HG03045 (cell line): ENCODE results near the gene BTN1A1.
A peak's percentile ranks its signal among the peaks of the same experiment; 100 is the strongest.
"Not testable (repeated sequence)": the region's sequence is repeated elsewhere in the genome, so short reads cannot be mapped to it uniquely, and the experiment has no call there.

Experiments
- ATAC-seq: cut with Tn5 transposase; IDR thresholded peaks from one replicate; pipeline ENCODE4 v1.9.1; 2021; ENCODE audit warnings: mild to moderate bottlenecking, moderate library complexity; ENCODE audit not compliant: unreplicated experiment

Gene BTN1A1, protein sequence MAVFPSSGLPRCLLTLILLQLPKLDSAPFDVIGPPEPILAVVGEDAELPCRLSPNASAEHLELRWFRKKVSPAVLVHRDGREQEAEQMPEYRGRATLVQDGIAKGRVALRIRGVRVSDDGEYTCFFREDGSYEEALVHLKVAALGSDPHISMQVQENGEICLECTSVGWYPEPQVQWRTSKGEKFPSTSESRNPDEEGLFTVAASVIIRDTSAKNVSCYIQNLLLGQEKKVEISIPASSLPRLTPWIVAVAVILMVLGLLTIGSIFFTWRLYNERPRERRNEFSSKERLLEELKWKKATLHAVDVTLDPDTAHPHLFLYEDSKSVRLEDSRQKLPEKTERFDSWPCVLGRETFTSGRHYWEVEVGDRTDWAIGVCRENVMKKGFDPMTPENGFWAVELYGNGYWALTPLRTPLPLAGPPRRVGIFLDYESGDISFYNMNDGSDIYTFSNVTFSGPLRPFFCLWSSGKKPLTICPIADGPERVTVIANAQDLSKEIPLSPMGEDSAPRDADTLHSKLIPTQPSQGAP

DNA sequence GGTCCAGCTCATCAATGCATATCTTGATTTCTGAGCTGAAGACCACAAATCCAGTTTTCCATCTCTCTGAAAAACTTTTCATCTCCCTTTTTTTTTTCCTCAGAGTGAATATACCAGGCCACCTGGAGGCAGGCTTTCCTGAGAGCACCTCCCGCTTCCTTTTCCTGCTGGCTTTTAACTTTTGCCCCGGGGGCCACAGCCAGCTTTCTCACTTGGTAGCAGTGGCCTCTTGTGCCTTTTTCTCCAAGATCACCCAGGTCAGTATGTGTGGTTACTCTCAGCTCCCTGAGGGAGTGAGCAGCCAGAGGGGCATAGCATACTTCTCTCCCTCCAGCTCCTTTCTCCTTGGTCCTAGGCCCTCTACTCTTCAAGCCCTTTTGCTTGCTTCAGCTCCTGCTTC is at the start of gene BTN1A1:
TSS of gene BTN1A1 (plus strand) at position 202 of the 400 bp plus-strand sequence. CDS start 984 bp downstream, outside the sequence.
- no peak for ATAC-seq

DNA sequence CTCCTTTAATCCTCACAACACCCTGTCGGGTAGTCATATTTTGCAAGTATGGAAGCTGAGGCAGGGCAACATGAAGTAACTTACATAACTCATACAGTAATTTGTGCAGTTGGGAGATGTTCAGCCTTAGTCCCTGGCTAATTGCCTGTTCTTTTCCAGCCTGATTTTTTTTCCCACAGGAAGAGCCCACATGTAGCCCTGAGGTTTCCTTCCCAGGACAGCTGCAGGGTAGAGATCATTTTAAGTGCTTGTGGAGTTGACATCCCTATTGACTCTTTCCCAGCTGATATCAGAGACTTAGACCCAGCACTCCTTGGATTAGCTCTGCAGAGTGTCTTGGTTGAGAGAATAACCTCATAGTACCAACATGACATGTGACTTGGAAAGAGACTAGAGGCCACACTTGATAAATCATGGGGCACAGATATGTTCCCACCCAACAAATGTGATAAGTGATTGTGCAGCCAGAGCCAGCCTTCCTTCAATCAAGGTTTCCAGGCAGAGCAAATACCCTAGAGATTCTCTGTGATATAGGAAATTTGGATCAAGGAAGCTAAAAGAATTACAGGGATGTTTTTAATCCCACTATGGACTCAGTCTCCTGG is 47.4 kb upstream of the BTN1A1 start:
- ATAC-seq, result no peak

DNA sequence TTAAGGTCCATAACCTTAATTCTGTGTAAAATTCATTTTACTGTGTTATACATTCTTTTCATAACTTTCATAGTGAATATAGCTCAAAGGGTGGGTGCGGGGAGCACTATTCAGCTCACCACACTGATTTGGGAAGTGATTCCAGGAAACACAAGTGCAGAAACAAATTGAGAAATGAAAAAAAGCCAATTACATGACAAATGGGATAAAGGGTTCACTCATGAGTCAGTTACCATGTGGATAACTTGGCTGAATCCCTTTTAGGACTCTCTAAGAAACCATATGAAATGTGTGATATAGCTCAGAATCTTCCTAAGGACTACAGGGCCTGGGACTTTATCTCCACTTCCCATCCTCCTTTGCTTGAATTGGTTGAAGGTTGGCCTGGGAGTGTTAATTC is 45.5 kb upstream of the BTN1A1 start:
- no peak for ATAC-seq

DNA sequence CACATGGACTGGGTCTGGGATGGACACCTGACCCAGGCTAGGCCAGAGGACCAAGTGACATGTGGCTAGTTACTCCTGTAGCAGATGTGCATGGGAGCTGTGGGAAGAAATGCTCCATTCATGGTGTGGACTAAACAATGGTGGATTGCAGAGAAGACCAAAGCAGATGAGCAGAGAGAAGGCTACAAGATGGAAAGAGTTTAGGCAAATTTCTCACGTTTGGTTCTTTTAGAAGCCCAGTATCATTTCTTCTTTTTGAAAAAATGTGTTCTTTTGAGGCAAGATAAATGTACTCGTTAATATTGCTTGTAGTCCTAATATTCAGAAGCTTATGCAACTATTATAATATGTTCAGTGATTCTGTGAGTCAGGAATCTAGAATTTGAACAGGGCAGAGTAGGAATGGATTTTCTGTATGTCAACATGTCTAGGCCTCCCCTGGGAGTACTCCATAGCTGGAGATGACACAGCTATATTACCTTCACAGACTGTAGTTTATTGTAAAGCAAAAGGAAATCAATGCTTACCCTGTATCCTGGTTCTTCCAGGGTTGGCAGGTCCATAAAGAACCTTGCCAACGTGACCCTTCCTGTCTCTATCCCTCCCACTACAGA is 44.6 kb upstream of the BTN1A1 start:
- ATAC-seq, result no peak

DNA sequence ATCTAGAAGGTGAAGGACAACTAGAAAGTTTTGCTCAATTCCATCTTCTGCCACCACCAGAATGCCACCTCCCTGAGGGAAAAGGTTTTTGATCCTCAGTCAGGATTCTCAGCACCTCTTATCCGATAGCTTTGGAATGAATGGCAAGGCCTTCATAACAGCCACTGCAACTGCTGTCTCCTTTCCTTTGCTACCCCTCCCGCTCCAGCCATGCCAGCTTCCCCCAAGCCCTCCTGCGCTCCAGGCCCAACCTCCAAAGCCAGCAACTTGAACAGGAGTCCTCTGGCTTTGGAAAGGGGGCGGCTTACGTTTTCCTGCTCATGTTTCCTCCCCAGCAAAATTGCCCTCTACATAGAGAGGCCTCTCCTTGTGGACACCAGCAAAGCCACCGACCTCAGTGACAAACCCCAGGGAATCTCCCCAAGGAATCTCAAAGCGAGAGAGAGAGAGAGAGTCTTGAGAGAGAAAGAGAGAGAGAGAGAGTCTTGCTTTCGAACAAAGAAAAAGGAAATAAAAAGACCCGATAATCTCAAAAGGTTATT is 42.8 kb upstream of the BTN1A1 start:
- peak; percentile 16 for ATAC-seq

DNA sequence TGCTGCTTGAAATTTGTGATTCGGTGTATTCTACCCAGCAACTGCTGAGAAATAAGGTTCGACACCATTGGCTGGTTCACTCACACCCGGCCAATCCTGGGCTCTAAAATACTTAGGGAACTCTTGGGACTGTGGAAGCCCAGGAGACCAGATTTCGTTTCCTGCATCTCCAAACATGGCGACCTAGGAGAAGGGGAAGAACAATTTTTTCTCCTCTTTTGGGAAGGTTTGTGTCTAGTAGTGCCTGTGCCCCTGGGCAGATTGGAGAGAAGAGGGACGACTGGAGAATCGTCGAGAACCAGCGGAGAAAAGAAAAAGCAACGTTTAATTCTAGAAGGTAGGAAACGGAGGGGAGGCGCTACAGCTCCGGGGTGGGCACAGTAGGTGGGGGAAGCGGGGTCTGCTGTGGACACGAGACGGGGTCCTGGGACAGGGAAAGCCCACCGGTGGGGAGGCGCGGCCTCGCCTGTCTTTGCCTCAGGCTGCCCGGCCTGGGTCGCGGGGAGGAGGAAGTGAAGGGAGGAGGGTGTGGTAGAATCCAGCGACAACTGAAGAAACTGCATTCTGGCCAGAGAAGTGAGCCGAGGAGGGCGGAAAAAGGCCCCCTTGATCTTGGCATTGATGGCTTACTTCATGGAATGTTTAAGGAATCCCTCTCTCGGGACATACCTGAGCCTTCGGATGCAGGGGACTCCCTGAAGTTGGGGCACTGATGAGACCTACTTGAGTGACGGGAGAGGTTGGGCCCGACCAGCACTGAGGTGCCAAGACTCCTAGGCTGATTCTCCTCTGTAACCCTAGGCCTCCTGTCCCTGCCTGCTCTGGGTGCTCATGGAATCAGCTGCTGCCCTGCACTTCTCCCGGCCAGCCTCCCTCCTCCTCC is 42.1 kb upstream of the BTN1A1 start, which contains the start of gene BTN2A1:
TSS of gene BTN2A1 (plus strand) at position 150 of the 883 bp plus-strand sequence. CDS start at position 832, 682 bp downstream.
- ATAC-seq, result peak; percentile 97

DNA sequence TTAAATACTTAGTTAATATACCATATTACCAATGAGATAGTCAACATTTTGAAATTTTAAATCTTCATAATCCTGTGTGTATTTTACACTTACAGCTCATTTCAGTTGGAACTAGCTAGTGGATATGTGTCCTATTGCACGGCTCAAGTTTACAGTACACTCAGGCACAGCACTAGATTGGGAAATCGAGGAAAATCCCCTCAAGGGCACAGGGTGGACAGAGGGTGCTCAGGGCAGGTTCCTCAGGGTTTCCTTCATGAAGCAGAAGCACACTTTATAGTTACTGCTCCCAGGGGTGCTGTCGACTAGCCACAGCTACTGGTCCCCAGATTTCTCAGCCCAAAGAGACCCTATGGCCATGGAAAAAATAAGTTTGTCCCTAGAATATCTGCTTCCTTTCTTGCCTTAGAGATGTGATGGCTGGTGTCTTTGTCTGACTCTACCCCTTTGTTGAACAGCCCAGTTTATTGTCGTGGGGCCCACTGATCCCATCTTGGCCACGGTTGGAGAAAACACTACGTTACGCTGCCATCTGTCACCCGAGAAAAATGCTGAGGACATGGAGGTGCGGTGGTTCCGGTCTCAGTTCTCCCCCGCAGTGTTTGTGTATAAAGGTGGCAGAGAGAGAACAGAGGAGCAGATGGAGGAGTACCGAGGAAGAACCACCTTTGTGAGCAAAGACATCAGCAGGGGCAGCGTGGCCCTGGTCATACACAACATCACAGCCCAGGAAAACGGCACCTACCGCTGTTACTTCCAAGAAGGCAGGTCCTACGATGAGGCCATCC is 40.9 kb upstream of the BTN1A1 start:
- no peak for ATAC-seq

DNA sequence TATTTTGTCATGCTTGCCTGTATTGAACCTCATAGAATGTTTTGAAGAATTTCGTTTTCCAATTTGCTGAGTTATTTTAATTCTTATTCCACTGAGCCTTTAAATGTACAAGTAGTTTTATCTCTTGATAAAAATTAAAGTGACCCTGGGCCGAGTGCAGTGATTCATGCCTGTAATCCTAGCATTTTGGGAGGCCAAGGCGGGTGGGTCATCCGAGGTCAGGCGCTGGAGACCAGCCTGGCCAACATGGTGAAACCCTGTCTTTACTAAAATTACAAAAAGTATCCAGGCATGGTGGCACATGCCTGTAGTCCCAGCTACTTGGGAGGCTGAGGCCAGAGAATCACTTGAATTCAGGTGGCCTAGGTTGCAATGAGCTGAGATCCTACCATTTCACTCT is 38.8 kb upstream of the BTN1A1 start:
- not testable (repeated sequence) for ATAC-seq

DNA sequence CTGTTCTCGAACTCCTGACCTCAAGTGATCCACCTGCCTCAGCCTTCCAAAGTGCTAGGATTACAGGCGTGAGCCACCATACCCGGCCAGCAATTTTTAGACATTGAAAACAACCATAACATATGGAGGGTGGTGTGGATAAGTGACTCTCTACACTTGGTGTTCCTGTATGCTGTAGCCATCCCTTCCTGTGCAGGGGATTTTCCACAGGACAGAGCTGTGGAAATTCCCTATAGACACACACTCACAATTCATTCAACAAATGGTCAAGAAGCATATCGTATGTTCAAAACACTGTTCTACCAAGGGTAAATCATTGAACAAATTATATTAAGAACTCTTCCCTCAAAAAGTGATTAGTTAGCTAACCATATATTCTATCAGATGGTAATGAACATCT is 36.1 kb upstream of the BTN1A1 start:
- no peak for ATAC-seq

DNA sequence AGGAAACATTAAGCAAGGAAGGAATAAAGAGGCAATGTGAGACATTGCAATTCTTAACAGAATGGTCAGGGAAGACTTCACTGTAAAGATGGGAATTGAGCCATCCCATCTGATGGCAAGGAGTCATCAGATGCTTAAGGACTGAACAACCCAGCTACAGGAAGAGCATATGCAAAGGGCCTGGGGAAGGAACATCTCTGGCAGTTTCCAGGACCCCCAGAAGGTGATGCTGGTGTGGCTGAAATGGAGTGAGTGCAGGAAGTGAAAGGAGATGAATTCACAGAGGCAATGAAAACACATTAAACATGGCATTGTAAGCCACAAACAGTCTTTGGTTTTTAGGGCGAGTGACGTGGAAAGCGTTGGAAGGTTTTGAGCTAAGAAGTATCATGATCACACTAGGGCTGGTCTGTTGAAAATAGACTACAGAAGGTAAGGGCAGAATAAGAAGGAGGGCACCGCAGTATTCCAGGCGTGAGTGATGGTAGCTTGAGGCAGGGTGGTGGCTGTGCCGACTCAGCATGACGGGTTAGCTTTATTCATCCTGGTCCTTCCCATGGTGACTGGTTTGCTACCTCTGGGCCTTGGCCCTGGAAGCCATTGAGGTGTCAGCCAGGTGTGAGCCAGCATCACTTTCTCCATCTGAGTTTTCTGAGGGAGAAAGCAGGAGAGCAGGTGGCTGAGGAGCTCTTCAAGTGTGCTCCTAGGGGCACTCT is 35.5 kb upstream of the BTN1A1 start:
- ATAC-seq, result no peak

DNA sequence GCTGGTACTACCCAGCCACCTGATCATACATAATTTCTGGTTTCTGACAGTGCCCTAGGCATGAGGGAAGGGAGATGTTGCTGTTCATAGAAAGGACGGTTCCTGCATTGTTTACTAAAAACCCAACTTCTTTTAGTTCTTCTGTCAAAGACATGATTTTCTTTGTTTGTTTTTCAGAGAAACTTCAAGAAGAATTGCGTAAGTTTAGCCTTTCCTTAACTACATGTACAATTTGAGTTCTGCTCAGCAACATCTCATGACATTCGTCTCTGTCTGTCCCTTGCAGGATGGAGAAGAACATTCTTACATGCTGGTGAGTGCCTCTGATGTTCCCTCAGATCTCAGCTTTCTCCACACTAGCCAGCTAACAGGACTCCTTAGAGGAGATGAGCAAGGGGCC is 34.3 kb upstream of the BTN1A1 start:
- ATAC-seq, result no peak

DNA sequence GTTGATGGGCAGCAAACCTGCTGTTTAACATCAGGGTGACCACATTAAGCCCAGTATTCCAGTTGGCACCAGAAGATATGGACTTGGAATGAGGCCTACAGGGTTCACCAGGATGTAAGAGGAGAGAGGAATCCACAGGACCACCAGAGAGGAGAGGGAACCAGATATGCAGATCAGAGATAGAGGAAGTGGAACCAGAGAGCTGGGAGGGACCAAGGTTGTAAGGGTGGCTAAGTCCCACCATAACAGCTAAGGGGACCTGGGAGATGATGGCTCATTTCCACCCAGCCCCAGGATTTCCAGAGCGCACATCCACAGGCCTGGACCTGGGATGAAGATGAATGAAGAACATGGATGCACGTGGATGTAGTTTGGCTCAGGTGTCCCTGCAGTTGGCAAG is 31.3 kb upstream of the BTN1A1 start:
- ATAC-seq, result no peak

DNA sequence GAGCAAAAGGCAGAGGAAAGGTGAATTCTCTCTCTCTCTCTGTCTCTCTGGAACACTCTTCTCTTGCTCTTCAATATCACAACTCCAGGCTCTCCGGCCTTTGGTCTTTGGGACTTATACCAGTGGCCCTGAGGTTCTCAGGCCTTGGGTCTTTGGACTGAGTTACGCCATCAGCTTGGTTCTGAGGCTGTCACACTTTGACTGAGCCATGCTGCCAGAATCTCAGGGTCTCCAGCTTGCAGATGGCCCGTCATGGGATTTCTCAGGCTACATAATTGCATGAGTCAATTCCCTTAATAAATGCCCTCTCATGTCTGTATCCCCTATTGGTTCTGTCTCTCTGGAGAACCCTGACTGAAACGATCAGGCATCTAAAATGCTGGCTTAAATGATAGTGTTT is 29.5 kb upstream of the BTN1A1 start:
- ATAC-seq, result no peak

DNA sequence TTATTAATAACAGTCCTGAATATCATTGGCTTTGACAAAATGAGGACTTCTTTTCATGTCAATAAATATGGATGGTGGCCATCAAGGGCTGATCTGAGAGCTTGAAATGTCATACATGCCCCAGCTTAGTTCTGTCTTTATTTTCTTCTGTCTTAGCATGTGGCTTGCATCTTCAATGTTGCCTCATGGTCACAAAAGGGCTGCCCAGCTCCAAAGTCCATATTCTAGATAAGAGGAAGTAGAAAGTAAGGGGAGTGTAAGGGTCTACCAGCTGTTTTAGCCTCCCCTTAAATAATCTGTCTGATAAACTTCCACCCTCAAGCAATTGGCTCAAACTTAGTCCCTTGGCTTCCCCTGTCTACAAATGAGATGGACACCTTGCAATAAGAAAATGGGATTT is 28.1 kb upstream of the BTN1A1 start:
- ATAC-seq, result no peak

DNA sequence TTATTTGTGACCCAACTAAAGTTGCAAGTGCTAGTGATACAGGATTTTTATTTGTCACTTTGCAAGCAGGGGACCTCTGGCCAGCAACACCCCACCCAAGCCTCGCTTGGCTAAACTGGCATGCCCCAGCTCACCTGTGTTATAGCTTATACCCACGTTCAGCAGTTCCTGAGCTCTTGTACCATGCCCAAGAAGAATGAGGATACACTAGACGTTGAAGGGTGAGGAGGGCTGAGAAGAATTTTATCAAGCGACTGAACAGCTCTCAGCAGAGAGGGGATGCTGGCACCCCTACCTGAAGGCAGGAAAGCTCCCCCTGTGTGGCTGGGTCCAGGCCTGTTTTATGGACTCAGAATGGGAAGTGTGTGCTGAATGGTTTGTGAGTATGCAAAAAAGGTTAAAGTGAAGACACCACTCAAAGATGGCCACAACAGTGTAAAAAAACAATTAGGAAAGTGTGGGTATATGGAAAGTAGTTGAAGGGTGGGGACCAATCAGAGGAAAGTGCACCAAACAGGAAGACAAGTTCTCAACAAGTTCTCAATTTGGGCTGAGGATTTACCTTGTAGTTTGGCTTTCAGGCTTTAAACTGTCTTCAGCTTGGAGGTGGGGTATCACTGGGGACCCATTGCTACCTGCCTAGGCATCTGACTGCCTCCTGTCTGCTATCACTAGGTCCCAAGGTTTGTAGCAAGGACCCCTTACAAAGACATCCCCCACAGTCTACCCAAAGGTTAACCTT is 27.4 kb upstream of the BTN1A1 start:
- no peak for ATAC-seq

DNA sequence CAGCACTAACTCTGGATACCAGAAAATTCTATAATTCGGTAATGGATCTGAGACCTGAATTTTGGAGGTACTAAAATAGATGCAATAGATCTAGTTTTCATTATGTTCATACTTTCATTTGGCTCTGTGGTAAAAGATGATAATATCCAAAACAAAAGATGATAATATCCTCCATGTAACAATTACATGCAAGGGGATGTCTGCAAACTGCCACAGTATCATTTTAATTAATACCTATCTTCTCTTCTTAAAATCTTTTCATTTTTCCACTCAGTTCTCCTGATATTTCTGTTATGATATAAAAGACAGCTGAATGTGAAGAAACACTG is 26.7 kb upstream of the BTN1A1 start:
- no peak for ATAC-seq

DNA sequence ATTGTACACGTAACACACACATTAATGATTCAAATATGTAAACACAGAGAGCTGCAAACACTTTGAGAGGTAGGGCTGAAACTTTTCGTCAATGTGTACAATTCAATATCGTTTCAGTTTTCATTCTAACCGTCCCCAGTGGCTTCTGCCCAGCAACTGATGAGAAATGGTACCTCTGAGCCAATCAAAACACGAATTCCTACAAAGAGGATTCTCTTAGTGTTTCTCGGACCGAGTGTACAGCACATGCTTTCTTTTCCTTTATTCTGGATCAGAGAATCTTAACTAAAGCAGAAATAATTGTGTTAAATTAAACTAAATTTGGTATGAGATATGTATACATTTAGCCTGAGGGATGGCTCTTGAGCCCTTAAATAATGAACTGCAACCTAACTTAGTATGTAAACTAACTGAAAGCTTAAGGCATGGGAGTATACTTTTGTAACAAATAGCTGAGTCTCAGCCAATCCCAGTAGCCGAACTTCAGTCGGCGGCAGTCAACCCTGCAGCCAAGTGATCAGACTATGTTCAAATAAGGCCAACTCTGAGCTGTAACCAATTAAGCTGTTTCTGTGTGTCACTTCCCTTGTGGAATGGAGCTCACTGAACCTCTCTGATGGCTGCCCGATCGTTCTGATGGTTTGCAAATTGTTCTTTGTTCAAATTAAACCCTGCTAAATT is 26.2 kb upstream of the BTN1A1 start:
- ATAC-seq, result peak; percentile 94

DNA sequence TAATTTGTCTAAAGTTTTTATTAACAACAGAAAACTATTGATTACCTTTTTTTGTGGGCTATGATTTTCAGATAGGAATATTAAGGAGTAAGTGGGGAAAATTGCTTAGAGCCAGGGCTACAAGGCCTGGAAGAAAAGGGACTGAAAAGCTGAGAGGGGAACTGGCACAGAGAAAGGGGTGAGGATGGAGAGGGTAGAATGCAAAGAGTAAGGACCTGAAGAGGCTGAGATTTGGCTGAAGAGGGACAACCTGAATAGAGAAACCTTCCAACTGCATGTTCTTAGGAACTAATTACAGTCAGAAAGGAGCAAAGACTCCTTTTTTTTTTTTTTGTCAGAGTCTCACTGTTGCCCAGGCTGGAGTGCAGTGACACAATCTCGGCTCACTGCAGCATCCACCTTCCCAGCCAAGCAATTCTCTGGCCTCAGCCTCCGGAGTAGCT is 25.6 kb upstream of the BTN1A1 start:
- ATAC-seq, result no peak
